H9 (cell line): ENCODE results near the gene IGF2R. TPM values are rescaled to one million over a fixed set of nuclear protein-coding genes. Genes with fewer than 3 reads are reported as not detected.

Source experiments
- DNase-seq: peaks from one replicate; pipeline ENCODE4 v3.0.0-alpha.2; 2017
- H2AFZ ChIP-seq: one replicate; pipeline ENCODE4 v1.6.1; 2013; ENCODE audit warnings: mild to moderate bottlenecking, low read length, control low read depth, moderate library complexity
- H2AK5ac ChIP-seq: 2 replicates; pipeline ENCODE4 v1.6.1; 2013; ENCODE audit warnings: low read length, control low read depth, mixed read lengths; ENCODE audit not compliant: insufficient read length
- H2BK120ac ChIP-seq: one replicate; pipeline ENCODE4 v1.6.1; 2013; ENCODE audit warnings: low read depth, mild to moderate bottlenecking, low read length, control low read depth, inconsistent platforms; ENCODE audit not compliant: poor library complexity, severe bottlenecking
- H2BK12ac ChIP-seq: 2 replicates; pipeline ENCODE4 v1.6.1; 2013; ENCODE audit warnings: low read length, control low read depth, mixed read lengths, low read depth; ENCODE audit not compliant: insufficient read length
- H2BK15ac ChIP-seq: 2 replicates; pipeline ENCODE4 v1.6.1; 2013; ENCODE audit warnings: low read depth, low read length, control low read depth
- H2BK20ac ChIP-seq: one replicate; pipeline ENCODE4 v1.6.1; 2013; ENCODE audit warnings: low read depth, mild to moderate bottlenecking, low read length, control low read depth, inconsistent platforms; ENCODE audit not compliant: poor library complexity, severe bottlenecking
- H2BK5ac ChIP-seq: 2 replicates; pipeline ENCODE4 v1.6.1; 2013; ENCODE audit warnings: low read length, control low read depth, mixed read lengths; ENCODE audit not compliant: insufficient read length
- H3K14ac ChIP-seq: 2 replicates; pipeline ENCODE4 v1.6.1; 2013; ENCODE audit warnings: low read length, control low read depth; ENCODE audit not compliant: insufficient read depth
- H3K18ac ChIP-seq: 2 replicates; pipeline ENCODE4 v1.6.1; 2013; ENCODE audit warnings: low read depth, mild to moderate bottlenecking, mixed read lengths, low read length, control low read depth; ENCODE audit not compliant: insufficient read length
- H3K23ac ChIP-seq: 2 replicates; pipeline ENCODE4 v1.6.1; 2013; ENCODE audit warnings: low read length, control low read depth, mixed read lengths, low read depth; ENCODE audit not compliant: insufficient read length
- H3K23me2 ChIP-seq: 2 replicates; pipeline ENCODE4 v1.6.1; 2013; ENCODE audit warnings: low read depth, mild to moderate bottlenecking, mixed read lengths, low read length, control low read depth; ENCODE audit not compliant: insufficient read length, poor library complexity, severe bottlenecking
- H3K27ac ChIP-seq: 2 replicates; pipeline ENCODE4 v1.5.1; 2013; ENCODE audit warnings: low read length, control low read depth, mixed read lengths, low read depth; ENCODE audit not compliant: insufficient read length
- H3K27me3 ChIP-seq: 2 replicates; pipeline ENCODE4 v1.6.1; 2013; ENCODE audit warnings: low read length, control low read depth, inconsistent platforms; ENCODE audit not compliant: insufficient read depth
- H3K4ac ChIP-seq: 2 replicates; pipeline ENCODE4 v1.6.1; 2013; ENCODE audit warnings: low read depth, mild to moderate bottlenecking, control low read depth, inconsistent platforms, low read length, moderate library complexity
- H3K4me1 ChIP-seq: 2 replicates; pipeline ENCODE4 v1.6.1; 2013; ENCODE audit warnings: low read length, control low read depth, inconsistent platforms; ENCODE audit not compliant: insufficient read depth
- H3K4me2 ChIP-seq: 2 replicates; pipeline ENCODE4 v1.6.1; 2013; ENCODE audit warnings: low read length, control low read depth, mixed read lengths; ENCODE audit not compliant: insufficient read length, insufficient read depth
- H3K56ac ChIP-seq: 2 replicates; pipeline ENCODE4 v1.6.1; 2013; ENCODE audit warnings: low read depth, mild to moderate bottlenecking, mixed read lengths, low read length, control low read depth; ENCODE audit not compliant: insufficient read length
- H3K79me1 ChIP-seq: 2 replicates; pipeline ENCODE4 v1.6.1; 2013; ENCODE audit warnings: low read depth, mild to moderate bottlenecking, moderate library complexity, low read length, control low read depth, inconsistent platforms; ENCODE audit not compliant: insufficient read depth, poor library complexity, severe bottlenecking
- H3K79me2 ChIP-seq: 2 replicates; pipeline ENCODE4 v1.6.1; 2013; ENCODE audit warnings: low read length, control low read depth, inconsistent platforms; ENCODE audit not compliant: insufficient read depth
- H3K9ac ChIP-seq: 2 replicates; pipeline ENCODE4 v1.6.1; 2013; ENCODE audit warnings: low read length, control low read depth, mixed read lengths; ENCODE audit not compliant: insufficient read length; ENCODE audit errors: extremely low read depth
- H3K9me3 ChIP-seq: one replicate; pipeline ENCODE4 v1.6.1; 2013; ENCODE audit warnings: low read depth, low read length, inconsistent platforms; ENCODE audit not compliant: control insufficient read depth
- H3T11ph ChIP-seq: one replicate; pipeline ENCODE4 v1.6.1; 2013; ENCODE audit warnings: mild to moderate bottlenecking, low read length, control low read depth, inconsistent platforms
- H4K20me1 ChIP-seq: one replicate; pipeline ENCODE4 v1.6.1; 2013; ENCODE audit not compliant: control insufficient read depth, insufficient read length, insufficient read depth
- H4K5ac ChIP-seq: 2 replicates; pipeline ENCODE4 v1.6.1; 2013; ENCODE audit warnings: low read depth, mild to moderate bottlenecking, mixed read lengths, low read length, control low read depth; ENCODE audit not compliant: insufficient read length
- H4K8ac ChIP-seq: replicated peaks from 2 replicates; pipeline ENCODE4 v1.6.1; 2013; ENCODE audit warnings: low read length, control low read depth, mixed read lengths, low read depth; ENCODE audit not compliant: insufficient read length
- H4K91ac ChIP-seq: 2 replicates; pipeline ENCODE4 v1.6.1; 2013; ENCODE audit warnings: low read depth, mild to moderate bottlenecking, moderate library complexity, mixed read lengths, low read length, control low read depth; ENCODE audit not compliant: insufficient read length
- H3K27ac Mint-ChIP-seq, 3 experiments: 2 replicates in 2 of 3; 3 replicates in 1 of 3; pipeline ENCODE4 v1.8.0; 2020 to 2021; ENCODE audit warnings: mixed read lengths in 3 of 3, mild to moderate bottlenecking in 1 of 3, moderate library complexity in 1 of 3
- H3K27me3 Mint-ChIP-seq: 2 replicates; pipeline ENCODE4 v1.8.0; 2021; ENCODE audit warnings: low read depth, mild to moderate bottlenecking, moderate library complexity, mixed read lengths
- H3K36me3 Mint-ChIP-seq, 3 experiments: 2 replicates in 2 of 3; 3 replicates in 1 of 3; pipeline ENCODE4 v1.8.0; 2020 to 2021; ENCODE audit warnings: low read depth in 3 of 3, mixed read lengths in 3 of 3; ENCODE audit not compliant: insufficient read depth in 1 of 3
- H3K4me1 Mint-ChIP-seq, 2 experiments: 2 replicates each; pipeline ENCODE4 v1.8.0; 2020; ENCODE audit warnings: mixed read lengths in 2 of 2
- H3K4me3 Mint-ChIP-seq, 2 experiments: 2 replicates in 1 of 2; 3 replicates in 1 of 2; pipeline ENCODE4 v1.8.0; 2020 to 2021; ENCODE audit warnings: mild to moderate bottlenecking in 2 of 2, mixed read lengths in 2 of 2, moderate library complexity in 1 of 2
- H3K9me3 Mint-ChIP-seq, 2 experiments: 2 replicates in 1 of 2; 3 replicates in 1 of 2; pipeline ENCODE4 v1.8.0; 2020; ENCODE audit warnings: mild to moderate bottlenecking in 2 of 2, mixed read lengths in 2 of 2, moderate library complexity in 1 of 2
- WGBS: extraction: QIAGEN DNeasy Blood & Tissue Kit; methylation state at CpG from one replicate; pipeline ENCODE4 v1.1.7; 2013; ENCODE audit warnings: missing lambda C conversion rate, low lambda C conversion rate, mixed read lengths; ENCODE audit not compliant: insufficient read length; ENCODE audit errors: extremely low coverage; 5-methylcytosine and 5-hydroxymethylcytosine counted together
- total RNA-seq: library from RNA; stranded (reverse); gene quantifications from 2 replicates; pipeline ENCODE4 v1.2.1, GENCODE V29; 2021
- TF ChIP-seq, protein P1 (sequence below): fragments of 200-600 bp; sonication (generic); conservative IDR thresholded peaks from 3 replicates; pipeline ENCODE4 v1.8.0; 2021; ENCODE audit warnings: antibody characterized with exemption, mild to moderate bottlenecking

IGF2R gene
- total RNA-seq, 1 experiment from 2014 or later = 66.7 TPM

DNA sequence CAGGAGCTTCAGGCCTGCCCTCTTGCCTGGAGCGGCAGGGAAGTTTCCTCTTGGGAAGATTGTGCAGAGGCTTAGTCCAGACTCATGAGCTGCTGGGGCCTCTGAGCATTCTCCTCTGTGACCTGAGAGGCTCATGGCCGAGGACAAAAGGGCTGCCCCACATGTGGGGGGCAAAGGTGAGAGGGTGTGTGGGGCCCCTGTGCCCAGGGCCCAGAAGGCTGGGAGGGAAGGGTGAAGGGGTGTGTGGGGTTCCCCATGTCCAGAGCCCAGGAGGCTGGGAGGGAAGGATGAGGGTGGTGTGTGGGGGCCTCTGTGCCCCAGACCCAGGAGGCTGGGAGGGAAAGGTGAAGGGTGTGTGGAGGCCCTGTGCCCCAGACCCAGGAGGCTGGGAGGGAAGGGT, 101.9 kb downstream of the IGF2R start:
- H3K9me3 ChIP-seq = no peaks in the 10 kb centered on the region
- Mint-ChIP-seq H3K36me3 (peaks cover 60 to 90% (median 76%) of the 10 kb centered on the region in 3 experiments; a peak in 6 of 7 replicates), H3K27me3 (no peaks in the 10 kb centered on the region), H3K9me3 (no peaks in the 10 kb centered on the region), H3K27ac (0 out of 7 replicates have a peak overlapping the region, but pooled peaks of 1 of the 3 experiments have one; percentile 61), H3K4me1 (peaks cover 0 to 2% of the 10 kb centered on the region in 2 experiments; a peak in 1 of 4 replicates), H3K4me3 (no peak overlapping the region)
- no peaks in the 10 kb centered on the region for H3K4me1 ChIP-seq
- H3K4me2 ChIP-seq = no peak overlapping the region
- no peak overlapping the region for H2AK5ac ChIP-seq
- H3T11ph ChIP-seq = no peak overlapping the region
- DNase-seq = no peak
- no peak overlapping the region for H2BK20ac ChIP-seq
- H3K27me3 ChIP-seq = no peaks in the 10 kb centered on the region
- no CpG with 5 or more reads among the region's 2 CpGs for WGBS
- H3K56ac ChIP-seq = no peak overlapping the region
- no peak overlapping the region for H3K14ac ChIP-seq
- no peak overlapping the region for H2BK120ac ChIP-seq
- H2BK12ac ChIP-seq = no peak overlapping the region
- H2AFZ ChIP-seq = no peak overlapping the region
- H3K4ac ChIP-seq = no peak overlapping the region
- H3K18ac ChIP-seq = no peak overlapping the region
- no peak overlapping the region for H4K8ac ChIP-seq
- H2BK5ac ChIP-seq = no peak overlapping the region
- TF ChIP-seq, protein P1, sequence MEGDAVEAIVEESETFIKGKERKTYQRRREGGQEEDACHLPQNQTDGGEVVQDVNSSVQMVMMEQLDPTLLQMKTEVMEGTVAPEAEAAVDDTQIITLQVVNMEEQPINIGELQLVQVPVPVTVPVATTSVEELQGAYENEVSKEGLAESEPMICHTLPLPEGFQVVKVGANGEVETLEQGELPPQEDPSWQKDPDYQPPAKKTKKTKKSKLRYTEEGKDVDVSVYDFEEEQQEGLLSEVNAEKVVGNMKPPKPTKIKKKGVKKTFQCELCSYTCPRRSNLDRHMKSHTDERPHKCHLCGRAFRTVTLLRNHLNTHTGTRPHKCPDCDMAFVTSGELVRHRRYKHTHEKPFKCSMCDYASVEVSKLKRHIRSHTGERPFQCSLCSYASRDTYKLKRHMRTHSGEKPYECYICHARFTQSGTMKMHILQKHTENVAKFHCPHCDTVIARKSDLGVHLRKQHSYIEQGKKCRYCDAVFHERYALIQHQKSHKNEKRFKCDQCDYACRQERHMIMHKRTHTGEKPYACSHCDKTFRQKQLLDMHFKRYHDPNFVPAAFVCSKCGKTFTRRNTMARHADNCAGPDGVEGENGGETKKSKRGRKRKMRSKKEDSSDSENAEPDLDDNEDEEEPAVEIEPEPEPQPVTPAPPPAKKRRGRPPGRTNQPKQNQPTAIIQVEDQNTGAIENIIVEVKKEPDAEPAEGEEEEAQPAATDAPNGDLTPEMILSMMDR = no peak
- no peak overlapping the region for H4K91ac ChIP-seq
- H3K23ac ChIP-seq = no peak overlapping the region
- H4K5ac ChIP-seq = no peak overlapping the region
- H3K9ac ChIP-seq = no peak overlapping the region
- no peaks in the 10 kb centered on the region for H4K20me1 ChIP-seq
- no peaks in the 10 kb centered on the region for H3K79me2 ChIP-seq
- no peaks in the 10 kb centered on the region for H3K23me2 ChIP-seq
- H3K27ac ChIP-seq = no peak overlapping the region
- no peaks in the 10 kb centered on the region for H3K79me1 ChIP-seq
- H2BK15ac ChIP-seq = no peak overlapping the region
